22Rv1 (cell line): ENCODE data around the gene VTN.
A peak's percentile ranks its signal among the peaks of the same experiment; 100 is the strongest.

Source experiments
- H3K27ac ChIP-seq: fragments of 450-650 bp; 2 replicates; pipeline ENCODE4 v1.5.1; 2017
- ZFX ChIP-seq: fragments of 450-650 bp; IDR thresholded peaks from 2 replicates; pipeline ENCODE4 v1.6.1; 2017; ENCODE audit warnings: antibody characterized with exemption, borderline replicate concordance
- TF ChIP-seq, protein P1 (sequence below): fragments of 450-650 bp; IDR thresholded peaks from 2 replicates; pipeline ENCODE4 v1.5.1; 2017; ENCODE audit warnings: mild to moderate bottlenecking

Gene VTN

DNA sequence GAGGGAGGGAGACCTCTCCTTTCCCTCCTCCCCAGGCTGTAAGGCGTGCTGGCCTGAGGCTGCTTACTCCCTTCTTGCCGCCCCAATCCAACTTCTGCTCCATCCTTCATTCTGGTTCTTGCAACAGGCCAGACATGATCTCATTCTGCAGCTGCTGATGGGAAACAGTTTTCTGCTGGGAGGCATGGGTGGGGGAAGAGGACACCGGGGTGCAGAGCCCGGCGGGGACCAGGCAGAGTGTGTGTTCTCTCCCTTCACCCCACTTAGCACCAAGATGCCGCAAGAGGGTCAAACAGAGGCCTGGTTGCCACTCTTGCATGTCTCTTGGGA lies 2.8 kb upstream of the VTN start:
- TF ChIP-seq, protein P1, sequence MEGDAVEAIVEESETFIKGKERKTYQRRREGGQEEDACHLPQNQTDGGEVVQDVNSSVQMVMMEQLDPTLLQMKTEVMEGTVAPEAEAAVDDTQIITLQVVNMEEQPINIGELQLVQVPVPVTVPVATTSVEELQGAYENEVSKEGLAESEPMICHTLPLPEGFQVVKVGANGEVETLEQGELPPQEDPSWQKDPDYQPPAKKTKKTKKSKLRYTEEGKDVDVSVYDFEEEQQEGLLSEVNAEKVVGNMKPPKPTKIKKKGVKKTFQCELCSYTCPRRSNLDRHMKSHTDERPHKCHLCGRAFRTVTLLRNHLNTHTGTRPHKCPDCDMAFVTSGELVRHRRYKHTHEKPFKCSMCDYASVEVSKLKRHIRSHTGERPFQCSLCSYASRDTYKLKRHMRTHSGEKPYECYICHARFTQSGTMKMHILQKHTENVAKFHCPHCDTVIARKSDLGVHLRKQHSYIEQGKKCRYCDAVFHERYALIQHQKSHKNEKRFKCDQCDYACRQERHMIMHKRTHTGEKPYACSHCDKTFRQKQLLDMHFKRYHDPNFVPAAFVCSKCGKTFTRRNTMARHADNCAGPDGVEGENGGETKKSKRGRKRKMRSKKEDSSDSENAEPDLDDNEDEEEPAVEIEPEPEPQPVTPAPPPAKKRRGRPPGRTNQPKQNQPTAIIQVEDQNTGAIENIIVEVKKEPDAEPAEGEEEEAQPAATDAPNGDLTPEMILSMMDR = no peak
- no peak for TF ChIP-seq ZFX
- H3K27ac ChIP-seq = peak overlapping the region; percentile 86

- TF ChIP-seq, protein P1 = peak; percentile 7; the same call in 1 of the 2 replicates
- TF ChIP-seq ZFX = 0 out of 2 replicates have a peak, but pooled peaks have one; percentile 57
- H3K27ac ChIP-seq = peak overlapping the region; percentile 86
Measured at GRCh38 chr17:28372203-28372944, 2.3 kb upstream of the VTN start.

- peak within 1 kb of the TSS; percentile 86 for H3K27ac ChIP-seq
- TF ChIP-seq, protein P1 = no peak
- no peak for TF ChIP-seq ZFX
Measured at GRCh38 chr17:28371245-28372202, 1.4 kb upstream of the VTN start, which contains the start of gene SARM1. Gene SARM1 (plus strand): TSS chr17:28371694. CDS start chr17:28372033, 339 bp downstream.

DNA sequence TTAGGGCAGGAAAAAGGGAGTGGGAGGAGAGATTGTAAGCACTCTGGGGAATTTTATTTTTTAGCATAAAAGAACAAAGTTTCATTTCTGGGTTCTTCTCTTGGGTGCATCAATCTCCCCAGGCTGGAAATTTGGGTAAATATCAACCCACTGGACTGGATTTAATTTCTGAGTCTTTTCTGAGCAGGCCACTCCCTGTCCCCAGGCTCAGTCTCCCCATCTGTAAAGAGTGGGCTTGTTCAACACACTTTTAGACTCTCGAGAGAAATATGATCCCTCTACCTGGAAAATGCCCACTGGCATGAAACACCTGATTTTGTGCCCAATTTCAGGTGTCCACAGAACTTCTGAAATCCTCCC lies 617 bp upstream of the VTN start:
- H3K27ac ChIP-seq = peak overlapping the region; percentile 86
- TF ChIP-seq, protein P1 = no peak
- no peak for TF ChIP-seq ZFX

GRCh38 chr17:28369684-28370034 lies 448 bp downstream of the VTN start:
- TF ChIP-seq, protein P1 = no peak
- TF ChIP-seq ZFX = no peak
- H3K27ac ChIP-seq = peak overlapping the region; percentile 86

GRCh38 chr17:28368915-28369683 lies 1.0 kb downstream of the VTN start:
- TF ChIP-seq, protein P1 = no peak
- TF ChIP-seq ZFX = no peak
- H3K27ac ChIP-seq = peak overlapping the region; percentile 86
